ENCODE results near the gene DLEC1.

DNA sequence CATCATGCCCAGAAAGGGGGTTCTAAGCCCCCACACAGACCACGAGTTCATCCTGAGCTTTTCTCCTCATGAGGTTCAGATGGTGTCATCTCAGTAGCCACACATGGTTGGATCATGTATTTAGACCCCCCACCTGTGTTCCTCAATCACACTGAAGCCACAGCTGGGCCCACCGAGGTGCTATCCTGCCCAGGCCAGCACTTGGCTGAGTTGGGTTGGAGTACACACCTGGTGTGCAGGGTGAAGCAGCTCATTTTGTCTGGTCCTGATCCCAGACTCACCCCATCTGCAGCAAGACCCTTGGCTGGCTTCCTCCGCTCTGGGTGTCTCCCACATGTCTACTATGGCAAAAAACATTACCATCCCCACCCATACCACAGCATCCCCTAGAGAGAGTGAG is 56.0 kb downstream of the DLEC1 start:
- TF ChIP-seq, protein P1, sequence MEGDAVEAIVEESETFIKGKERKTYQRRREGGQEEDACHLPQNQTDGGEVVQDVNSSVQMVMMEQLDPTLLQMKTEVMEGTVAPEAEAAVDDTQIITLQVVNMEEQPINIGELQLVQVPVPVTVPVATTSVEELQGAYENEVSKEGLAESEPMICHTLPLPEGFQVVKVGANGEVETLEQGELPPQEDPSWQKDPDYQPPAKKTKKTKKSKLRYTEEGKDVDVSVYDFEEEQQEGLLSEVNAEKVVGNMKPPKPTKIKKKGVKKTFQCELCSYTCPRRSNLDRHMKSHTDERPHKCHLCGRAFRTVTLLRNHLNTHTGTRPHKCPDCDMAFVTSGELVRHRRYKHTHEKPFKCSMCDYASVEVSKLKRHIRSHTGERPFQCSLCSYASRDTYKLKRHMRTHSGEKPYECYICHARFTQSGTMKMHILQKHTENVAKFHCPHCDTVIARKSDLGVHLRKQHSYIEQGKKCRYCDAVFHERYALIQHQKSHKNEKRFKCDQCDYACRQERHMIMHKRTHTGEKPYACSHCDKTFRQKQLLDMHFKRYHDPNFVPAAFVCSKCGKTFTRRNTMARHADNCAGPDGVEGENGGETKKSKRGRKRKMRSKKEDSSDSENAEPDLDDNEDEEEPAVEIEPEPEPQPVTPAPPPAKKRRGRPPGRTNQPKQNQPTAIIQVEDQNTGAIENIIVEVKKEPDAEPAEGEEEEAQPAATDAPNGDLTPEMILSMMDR (IDR thresholded peaks at IDR 0.05; ENCODE audit: borderline replicate concordance, extremely low read depth, low read length, poor library complexity, severe bottlenecking): no peak
- no peak for TF ChIP-seq EZH2 (IDR thresholded peaks at IDR 0.05; ENCODE audit: borderline replicate concordance, low read depth, low read length, severe bottlenecking)
